ENCODE data around the gene CABP4. TPM values are rescaled to one million over a fixed set of nuclear protein-coding genes. Genes with fewer than 3 reads are reported as not detected.

The CABP4 gene
- total RNA-seq, 1 experiment from 2014 or later, result not detected

DNA sequence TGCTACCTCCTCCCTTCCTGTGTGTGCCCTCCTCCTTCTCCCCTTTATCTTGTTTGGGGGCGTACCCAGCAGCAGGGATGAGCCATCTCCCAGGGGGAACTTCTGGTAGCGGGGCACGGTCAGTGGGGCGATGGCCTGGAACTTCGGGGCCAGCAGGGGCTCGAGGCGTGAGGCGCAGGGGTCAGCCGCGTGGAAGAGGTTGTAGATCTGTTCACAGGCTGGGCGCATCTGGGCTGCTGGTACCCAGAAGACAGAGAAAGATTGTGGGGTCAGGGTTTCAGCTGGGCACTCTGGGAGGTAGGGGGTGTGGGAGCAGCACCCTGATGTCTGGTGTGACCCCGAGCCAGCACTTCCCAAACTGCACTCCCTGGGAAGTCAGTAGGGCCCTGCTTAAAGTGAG is 41.0 kb downstream of the CABP4 start:
- ChIA-PET POLR2A (no interaction called here), CTCF (no interaction called here), RAD21 (ENCODE audit: low non-redundant PET in 1 of 2, low total read pairs in 2 of 2, uncharacterized antibody in 2 of 2, unreplicated experiment in 2 of 2) (no interaction called here)
- Histone ChIP-seq H4K20me1 (ENCODE audit: insufficient read depth) (no peaks in the 10 kb centered on the region), H3K9me3 (ENCODE audit: control insufficient read depth in 1 of 2, insufficient read depth in 1 of 2, low read depth in 1 of 2, low read length in 2 of 2) (no peaks in the 10 kb centered on the region), H3K79me2 (ENCODE audit: insufficient read depth, low read length) (no peaks in the 10 kb centered on the region; the same call in 1 of the 2 replicates), H3K27me3 (ENCODE audit: insufficient read depth, low read length) (no peaks in the 10 kb centered on the region), H3K4me2 (ENCODE audit: low read length) (no peak overlapping the region), H3K36me3 (ENCODE audit: control insufficient read depth in 1 of 2, insufficient read depth in 2 of 2, low read length in 2 of 2) (peaks cover under 1 to 11% of the 10 kb centered on the region in 2 experiments; a peak in 3 of 4 replicates), H3K27ac (ENCODE audit: low read depth, low read length) (no peak overlapping the region), H2AFZ (ENCODE audit: low read depth, low read length, poor library complexity, severe bottlenecking) (no peak overlapping the region), H3K9ac (ENCODE audit: low read length) (no peak overlapping the region), H3K4me1 (ENCODE audit: control insufficient read depth in 1 of 2, insufficient read depth in 2 of 2, low read length in 2 of 2) (no peaks in the 10 kb centered on the region), H3K4me3 (replicated peaks in 1 of 2; ENCODE audit: low read depth in 1 of 2, low read length in 2 of 2) (no peak overlapping the region), H3K9me2 (ENCODE audit: insufficient read depth) (no peaks in the 10 kb centered on the region)
- no TSS peak for BruUV-seq (replicated peaks)
- TF ChIP-seq, protein P1, sequence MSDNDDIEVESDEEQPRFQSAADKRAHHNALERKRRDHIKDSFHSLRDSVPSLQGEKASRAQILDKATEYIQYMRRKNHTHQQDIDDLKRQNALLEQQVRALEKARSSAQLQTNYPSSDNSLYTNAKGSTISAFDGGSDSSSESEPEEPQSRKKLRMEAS (IDR thresholded peaks at IDR 0.05), result no peak
- TF ChIP-seq CTCF (IDR thresholded peaks at IDR 0.05 in 2 of 3, conservative IDR thresholded peaks at IDR 0.05 in 1 of 3; ENCODE audit: borderline replicate concordance in 1 of 3, insufficient read depth in 1 of 3, low read depth in 2 of 3, low read length in 2 of 3), result no peak
- TF ChIP-seq POLR2AphosphoS5 (IDR thresholded peaks at IDR 0.05; ENCODE audit: low read depth, low read length), result no peak
- no peak for TF ChIP-seq ZFX (IDR thresholded peaks at IDR 0.05)
- no peak for TF ChIP-seq RAD21 (IDR thresholded peaks at IDR 0.05; ENCODE audit: low read depth)
- no peak for TF ChIP-seq CEBPB (IDR thresholded peaks at IDR 0.05; ENCODE audit: low read depth)
- TF ChIP-seq CBX3 (IDR thresholded peaks at IDR 0.05; ENCODE audit: low read depth), result no peak
- intact Hi-C loops (cut with micrococcal nuclease), result no loop called here
- ATAC-seq (no peak), DNase-seq (ENCODE audit: low read depth, low spot score) (no peak)

- H4K20me1 ChIP-seq (ENCODE audit: insufficient read depth), result no peaks in the 10 kb centered on the region
- no peak overlapping the region for H3K9ac ChIP-seq (ENCODE audit: low read length)
- H3K4me1 ChIP-seq (ENCODE audit: control insufficient read depth in 1 of 2, insufficient read depth in 2 of 2, low read length in 2 of 2), result no peaks in the 10 kb centered on the region
- RAD21 ChIA-PET (ENCODE audit: low non-redundant PET in 1 of 2, low total read pairs in 2 of 2, uncharacterized antibody in 2 of 2, unreplicated experiment in 2 of 2), result no interaction called here
- intact Hi-C loops (cut with micrococcal nuclease), result no loop called here
- no peak overlapping the region for H3K4me3 ChIP-seq (replicated peaks in 1 of 2; ENCODE audit: low read depth in 1 of 2, low read length in 2 of 2)
- H3K9me2 ChIP-seq (ENCODE audit: insufficient read depth), result no peaks in the 10 kb centered on the region
- H3K36me3 ChIP-seq (ENCODE audit: control insufficient read depth in 1 of 2, insufficient read depth in 2 of 2, low read length in 2 of 2), result peaks cover 10 to 13% of the 10 kb centered on the region in 2 experiments
- H2AFZ ChIP-seq (ENCODE audit: low read depth, low read length, poor library complexity, severe bottlenecking), result no peak overlapping the region
- no TSS peak for BruUV-seq (replicated peaks)
- no peaks in the 10 kb centered on the region for H3K27me3 ChIP-seq (ENCODE audit: insufficient read depth, low read length)
- ATAC-seq (no peak), DNase-seq (ENCODE audit: low read depth, low spot score) (no peak)
- TF ChIP-seq ELF1 (IDR thresholded peaks at IDR 0.05; ENCODE audit: borderline replicate concordance, low read depth), result no peak
- TF ChIP-seq CTCF (IDR thresholded peaks at IDR 0.05 in 2 of 3, conservative IDR thresholded peaks at IDR 0.05 in 1 of 3; ENCODE audit: borderline replicate concordance in 1 of 3, insufficient read depth in 1 of 3, low read depth in 2 of 3, low read length in 2 of 3), result no peak
- no peak for TF ChIP-seq TCF7L2 (IDR thresholded peaks at IDR 0.05; ENCODE audit: borderline replicate concordance, extremely low read depth, insufficient read depth, insufficient read length)
- no peak for TF ChIP-seq EZH2phosphoT487 (IDR thresholded peaks at IDR 0.05; ENCODE audit: borderline replicate concordance)
- TF ChIP-seq RAD21 (IDR thresholded peaks at IDR 0.05; ENCODE audit: low read depth), result no peak
- no peak for TF ChIP-seq JUND (IDR thresholded peaks at IDR 0.05)
- TF ChIP-seq SRF (IDR thresholded peaks at IDR 0.05; ENCODE audit: low read depth), result no peak
- TF ChIP-seq, protein P1 (IDR thresholded peaks at IDR 0.05), result no peak
- TF ChIP-seq FOSL1 (IDR thresholded peaks at IDR 0.05; ENCODE audit: low read depth), result no peak
- H3K4me2 ChIP-seq (ENCODE audit: low read length), result no peak overlapping the region
- H3K9me3 ChIP-seq (ENCODE audit: control insufficient read depth in 1 of 2, insufficient read depth in 1 of 2, low read depth in 1 of 2, low read length in 2 of 2), result no peaks in the 10 kb centered on the region
- CTCF ChIA-PET, result no interaction called here
- peaks cover 1% of the 10 kb centered on the region; the same call in 1 of the 2 replicates for H3K79me2 ChIP-seq (ENCODE audit: insufficient read depth, low read length)
- no peak overlapping the region for H3K27ac ChIP-seq (ENCODE audit: low read depth, low read length)
- POLR2A ChIA-PET, result no interaction called here
Observed at GRCh38 chr11:67497656-67498291, 42.6 kb downstream of the CABP4 start.

All from HCT116 (cell line).